DND-41 (cell line): Measurements from ENCODE around the gene GREB1.

Source experiments
- ATAC-seq: fragments of 200-7000 bp; cut with Tn5 transposase; 3 replicates; pipeline ENCODE4 v1.9.1; 2021; ENCODE audit warnings: low read depth; ENCODE audit not compliant: insufficient read depth
- DNase-seq: peaks from one replicate; pipeline ENCODE4 v3.0.0-alpha.2; 2020
- H2AFZ ChIP-seq: 2 replicates; pipeline ENCODE4 v1.6.0; 2012; ENCODE audit warnings: low read depth, low read length
- H3K27ac ChIP-seq: 2 replicates; pipeline ENCODE4 v1.5.1; 2012; ENCODE audit warnings: low read length, inconsistent platforms
- H3K27me3 ChIP-seq: fragments of 200-600 bp; sonication (generic); 2 replicates; pipeline ENCODE4 v1.6.0; 2012; ENCODE audit warnings: low read length, mild to moderate bottlenecking, inconsistent platforms; ENCODE audit not compliant: insufficient read depth, poor library complexity
- H3K36me3 ChIP-seq: 2 replicates; pipeline ENCODE4 v1.5.1; 2012; ENCODE audit warnings: low read length, inconsistent platforms; ENCODE audit not compliant: insufficient read depth
- H3K4me1 ChIP-seq: 2 replicates; pipeline ENCODE4 v1.5.1; 2012; ENCODE audit warnings: mild to moderate bottlenecking, low read length; ENCODE audit not compliant: insufficient read depth
- H3K4me2 ChIP-seq: 2 replicates; pipeline ENCODE4 v1.6.0; 2012; ENCODE audit warnings: mild to moderate bottlenecking, moderate library complexity, low read length, inconsistent platforms; ENCODE audit not compliant: insufficient read depth
- H3K4me3 ChIP-seq, 2 experiments: fragments of 200-600 bp in 1 of 2; shearing (Covaris generic) in 1 of 2; 2 replicates each; pipeline ENCODE4 v1.5.1; 2012 to 2016; ENCODE audit warnings: inconsistent platforms in 2 of 2, low read length in 2 of 2, mild to moderate bottlenecking in 2 of 2, low read depth in 1 of 2, moderate library complexity in 1 of 2
- H3K79me2 ChIP-seq: 2 replicates; pipeline ENCODE4 v1.6.0; 2012; ENCODE audit warnings: low read length, inconsistent platforms; ENCODE audit not compliant: insufficient read depth
- H3K9ac ChIP-seq: 2 replicates; pipeline ENCODE4 v1.6.0; 2012; ENCODE audit warnings: low read depth, mild to moderate bottlenecking, inconsistent platforms, low read length, moderate library complexity
- H3K9me3 ChIP-seq: 2 replicates; pipeline ENCODE4 v1.5.1; 2012; ENCODE audit warnings: low read length, moderate library complexity, mild to moderate bottlenecking, inconsistent platforms; ENCODE audit not compliant: insufficient read depth, severe bottlenecking
- H4K20me1 ChIP-seq: 2 replicates; pipeline ENCODE4 v1.6.0; 2012; ENCODE audit warnings: low read length; ENCODE audit not compliant: insufficient read depth
- EZH2 ChIP-seq: IDR thresholded peaks from 3 replicates; pipeline ENCODE4 v1.6.1; 2012; ENCODE audit warnings: borderline replicate concordance, low read depth, mild to moderate bottlenecking, moderate library complexity, low read length, inconsistent platforms; ENCODE audit not compliant: severe bottlenecking
- TF ChIP-seq, protein P1 (sequence below): IDR thresholded peaks from 2 replicates; pipeline ENCODE4 v1.5.1; 2012; ENCODE audit warnings: borderline replicate concordance, low read length, moderate library complexity, mild to moderate bottlenecking; ENCODE audit not compliant: poor library complexity, severe bottlenecking; ENCODE audit errors: extremely low read depth

Gene GREB1

GRCh38 chr2:11669454-11670291 lies 135.8 kb downstream of the GREB1 start, which contains the start of gene NTSR2:
NTSR2 (minus strand) TSS chr2:11670195; CDS start chr2:11670129, 66 bp downstream.
- no peak for ATAC-seq

GRCh38 chr2:11672407-11672806 lies 138.6 kb downstream of the GREB1 start:
- Histone ChIP-seq H3K36me3 (no peaks in the 10 kb centered on the region), H3K4me3 (no peak overlapping the region), H3K4me1 (no peaks in the 10 kb centered on the region), H4K20me1 (no peaks in the 10 kb centered on the region), H3K9me3 (no peaks in the 10 kb centered on the region), H3K4me2 (no peak overlapping the region), H3K9ac (no peak overlapping the region), H3K27ac (no peak overlapping the region), H3K79me2 (no peaks in the 10 kb centered on the region), H3K27me3 (no peaks in the 10 kb centered on the region), H2AFZ (no peak overlapping the region)
- no peak for ATAC-seq
- TF ChIP-seq, protein P1, sequence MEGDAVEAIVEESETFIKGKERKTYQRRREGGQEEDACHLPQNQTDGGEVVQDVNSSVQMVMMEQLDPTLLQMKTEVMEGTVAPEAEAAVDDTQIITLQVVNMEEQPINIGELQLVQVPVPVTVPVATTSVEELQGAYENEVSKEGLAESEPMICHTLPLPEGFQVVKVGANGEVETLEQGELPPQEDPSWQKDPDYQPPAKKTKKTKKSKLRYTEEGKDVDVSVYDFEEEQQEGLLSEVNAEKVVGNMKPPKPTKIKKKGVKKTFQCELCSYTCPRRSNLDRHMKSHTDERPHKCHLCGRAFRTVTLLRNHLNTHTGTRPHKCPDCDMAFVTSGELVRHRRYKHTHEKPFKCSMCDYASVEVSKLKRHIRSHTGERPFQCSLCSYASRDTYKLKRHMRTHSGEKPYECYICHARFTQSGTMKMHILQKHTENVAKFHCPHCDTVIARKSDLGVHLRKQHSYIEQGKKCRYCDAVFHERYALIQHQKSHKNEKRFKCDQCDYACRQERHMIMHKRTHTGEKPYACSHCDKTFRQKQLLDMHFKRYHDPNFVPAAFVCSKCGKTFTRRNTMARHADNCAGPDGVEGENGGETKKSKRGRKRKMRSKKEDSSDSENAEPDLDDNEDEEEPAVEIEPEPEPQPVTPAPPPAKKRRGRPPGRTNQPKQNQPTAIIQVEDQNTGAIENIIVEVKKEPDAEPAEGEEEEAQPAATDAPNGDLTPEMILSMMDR: no peak
- no peak for TF ChIP-seq EZH2
- no peak for DNase-seq

More at GRCh38 chr2:11669454-11670291, 135.8 kb downstream of the GREB1 start, which contains the start of gene NTSR2:
- Histone ChIP-seq H3K27me3 (no peaks in the 10 kb centered on the region), H3K4me1 (no peaks in the 10 kb centered on the region), H4K20me1 (no peaks in the 10 kb centered on the region), H3K79me2 (no peaks in the 10 kb centered on the region), H3K9ac (no peak within 1 kb of the TSS), H3K4me2 (no peak within 1 kb of the TSS), H3K9me3 (no peaks in the 10 kb centered on the region), H2AFZ (no peak within 1 kb of the TSS), H3K4me3 (no peak within 1 kb of the TSS), H3K27ac (no peak within 1 kb of the TSS), H3K36me3 (no peaks in the 10 kb centered on the region)
- DNase-seq: no peak
- TF ChIP-seq, protein P1: no peak
- TF ChIP-seq EZH2: no peak

- H3K9ac ChIP-seq: no peak overlapping the region
- no peaks in the 10 kb centered on the region for H3K36me3 ChIP-seq
- no peak overlapping the region for H3K27ac ChIP-seq
- no peaks in the 10 kb centered on the region for H3K79me2 ChIP-seq
- H3K27me3 ChIP-seq: no peaks in the 10 kb centered on the region
- H3K4me2 ChIP-seq: no peak overlapping the region
- no peaks in the 10 kb centered on the region for H3K4me1 ChIP-seq
- TF ChIP-seq, protein P1: no peak
- no peak for TF ChIP-seq EZH2
- no peak overlapping the region for H3K4me3 ChIP-seq
- H3K9me3 ChIP-seq: no peaks in the 10 kb centered on the region
- H4K20me1 ChIP-seq: no peaks in the 10 kb centered on the region
- no peak overlapping the region for H2AFZ ChIP-seq
- DNase-seq (no peak), ATAC-seq (no peak)
Observed at GRCh38 chr2:11674983-11675382, 141.1 kb downstream of the GREB1 start.
